Heart left ventricle (tissue), 16 donors: ENCODE data around the gene CDCP2. TPM values are rescaled to one million over a fixed set of nuclear protein-coding genes. Genes with fewer than 3 reads are reported as not detected.
A peak's percentile ranks its signal among the peaks of the same experiment; 100 is the strongest.

Experiments
- ATAC-seq, 4 donors: fragments of 200-7000 bp; cut with Tn5 transposase; one replicate each; pipeline ENCODE4 v1.9.1; 2020 to 2022; ENCODE audit warnings: moderate library complexity in 4 of 4, mild to moderate bottlenecking in 3 of 4, moderate number of reproducible peaks in 1 of 4
- DNase-seq, 5 donors: peaks; one replicate each; pipeline ENCODE4 v3.0.0-alpha.2; 2020
- H3K27ac ChIP-seq, 12 donors: fragments of 200-600 bp; sonication (generic) in 4 of 12; one replicate each; pipeline versions ENCODE4 v1.5.0 to v1.8.0; 2016 to 2022; ENCODE audit warnings: mild to moderate bottlenecking in 2 of 12
- H3K27me3 ChIP-seq, 9 donors: fragments of 200-600 bp; sonication (generic) in 2 of 9; one replicate each; pipeline versions ENCODE4 v1.5.1 to v1.8.0; 2016 to 2022; ENCODE audit warnings: mild to moderate bottlenecking in 3 of 9
- H3K36me3 ChIP-seq, 9 donors: fragments of 200-600 bp; sonication (generic) in 2 of 9; one replicate each; pipeline versions ENCODE4 v1.5.0 to v1.8.0; 2018 to 2022; ENCODE audit warnings: mild to moderate bottlenecking in 2 of 9
- H3K4me1 ChIP-seq, 12 donors: fragments of 200-600 bp; sonication (generic) in 4 of 12; one replicate each; pipeline versions ENCODE4 v1.5.0 to v1.8.0; 2016 to 2022; ENCODE audit warnings: mild to moderate bottlenecking in 3 of 12
- H3K4me3 ChIP-seq, 12 donors: fragments of 200-600 bp; sonication (generic) in 4 of 12; one replicate each; pipeline versions ENCODE4 v1.5.0 to v1.8.0; 2017 to 2022; ENCODE audit warnings: mild to moderate bottlenecking in 9 of 12, moderate library complexity in 4 of 12
- H3K9me3 ChIP-seq, 12 donors: fragments of 200-600 bp; sonication (generic) in 4 of 12; one replicate each; pipeline versions ENCODE4 v1.5.0 to v1.8.0; 2016 to 2022; ENCODE audit warnings: mild to moderate bottlenecking in 1 of 12
- POLR2A ChIP-seq, 2 donors: fragments of 450-650 bp; IDR thresholded peaks; one replicate each; pipeline ENCODE4 v1.6.1; 2017; ENCODE audit warnings: antibody characterized with exemption in 2 of 2, mild to moderate bottlenecking in 2 of 2, moderate library complexity in 2 of 2
- WGBS, 4 donors: extraction: QIAGEN DNeasy Blood & Tissue Kit in 2 of 4; methylation state at CpG; one replicate each; pipeline versions ENCODE4 v1.1.5 to v1.1.7; 2013 to 2018; 5-methylcytosine and 5-hydroxymethylcytosine counted together
- intact Hi-C, 10 donors: fragments of 100-400 bp; cut with DNase I; formaldehyde crosslinking; loops; one replicate each; pipeline versions ENCODE4 v1.11.1 to v1.14.2; 2022
- polyA plus RNA-seq, 2 donors: library from polyadenylated mRNA; stranded (reverse); fragments of 200-250 nt; gene quantifications; one replicate each; pipeline ENCODE4 v1.2.3, GENCODE V29; 2013
- total RNA-seq, 9 donors: library from RNA; depleted of rRNA in 2 of 9; stranded (reverse); fragments of >200 nt in 2 of 9; fragmentation: NEBNext Ultra II Directional in 3 of 9; extraction: Animal tissue kit (Norgen Biotek cat#: 25700) in 3 of 9; gene quantifications; one replicate each; pipeline versions ENCODE4 v1.1.0 to v1.2.4, GENCODE V29; 2016 to 2023
- TF ChIP-seq, protein P1 (sequence below), 12 donors: fragments of 200-600 bp; sonication (generic) in 4 of 12; IDR thresholded peaks; one replicate each; pipeline versions ENCODE4 v1.5.0 to v1.8.0; 2018 to 2022; ENCODE audit warnings: antibody characterized with exemption in 12 of 12, mild to moderate bottlenecking in 5 of 12
- donor health status: ischemic (EF 13 %, LVEDD 7.1; RV severe dilation, severe dysfunction).
- donor health status: healthy with polysubstance abuse.
- donor health status: DM: no; HTN: yes; CAD: no.
- donor health status: DM: no; HTN: no; CAD: no.
- donor health status: ischemic (EF 25% LVEDD 6.9; RV normal size, moderate dysfunction).
- donor health status: ischemic (EF 25% LVEDD 5.7; RV mildly dilated, moderate dysfunction).
- donor health status: healthy.
- donor health status: DM: yes; HTN: yes; CAD: no.
- donor health status: ischemic (EF 35%, LVEDD 5.7; RV mildly dilated, moderate dysfunction).
- donor health status: nonischemic (EF 11% LVEDD 7.7; RV severe dilation, severe dysfunction).
- donor health status: DM: yes; HTN: yes; CAD: no.
- donor health status: PGD.
- donor health status: ischemic (EF 29% LVEDD 5.4; RV normal size, mild dysfunction).
- donor health status: nonischemic (EF 23%, LVEDD 6.1; RV moderate dilation, normal function).

Gene CDCP2
- total and polyA plus RNA-seq, 11 donors: 0.29 TPM; not detected in 10

DNA sequence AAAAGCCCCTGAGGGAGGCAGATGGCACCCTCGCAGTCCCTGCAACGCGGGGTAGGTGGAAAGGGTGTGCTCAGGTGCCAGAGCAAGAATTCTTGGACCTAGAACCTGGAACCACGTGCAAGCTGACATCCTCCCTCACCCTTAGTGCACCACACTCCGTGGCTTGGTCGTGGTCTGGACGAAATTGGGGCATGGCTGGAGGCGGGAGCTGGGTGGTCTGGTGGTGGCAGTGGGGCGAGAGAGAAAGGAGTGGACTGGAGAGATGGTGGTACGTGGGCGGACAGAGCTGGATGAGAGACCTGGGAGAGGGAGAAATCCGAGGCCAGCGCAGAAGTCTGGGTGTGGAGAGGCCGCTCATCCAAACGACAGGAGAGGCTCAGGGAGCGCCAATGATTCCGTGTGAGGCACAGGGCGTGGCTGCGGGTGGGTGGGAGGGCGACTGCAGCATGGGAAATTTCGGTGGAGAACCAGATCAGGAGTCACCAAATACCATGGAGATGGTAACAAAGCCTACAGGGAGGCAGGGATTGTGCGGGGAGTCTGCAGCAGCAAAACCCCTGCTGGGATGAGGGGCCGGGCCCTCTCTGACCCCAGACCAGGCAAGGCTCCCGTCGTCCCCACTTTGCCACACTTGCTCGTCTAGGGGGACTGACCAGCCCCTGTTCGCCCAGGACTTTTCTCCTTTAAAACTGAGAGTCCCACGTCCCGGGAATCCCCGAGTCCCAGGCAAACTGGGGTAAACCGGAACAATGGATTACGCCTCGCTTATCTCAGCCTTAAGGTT is 31.9 kb downstream of the CDCP2 start:
- Histone ChIP-seq H3K27ac (no peak overlapping the region), H3K27me3 (peaks cover 0 to 4% (median 0%) of the 10 kb centered on the region in 9 donors), H3K4me1 (peaks cover 0 to 13% (median 8%) of the 10 kb centered on the region in 12 donors), H3K36me3 (no peaks in the 10 kb centered on the region), H3K4me3 (peak overlapping the region in 8 of 12 donors; percentile 20 to 44 (median 28)), H3K9me3 (no peaks in the 10 kb centered on the region)
- intact Hi-C loops: loop anchor here (1.0 to 10.0 kb wide), 13 partner anchors 151 to 371 kb away; partner anchors contain the start of gene SSBP3 (in 7 of the 10)
- WGBS, 4 donors: 66 to 71% (median 68%) methylated on average over 28 to 33 of the region's 33 CpGs
- ATAC-seq (no peak), DNase-seq (peak in 1 of 5 donors; percentile 47)
- TF ChIP-seq, protein P1, sequence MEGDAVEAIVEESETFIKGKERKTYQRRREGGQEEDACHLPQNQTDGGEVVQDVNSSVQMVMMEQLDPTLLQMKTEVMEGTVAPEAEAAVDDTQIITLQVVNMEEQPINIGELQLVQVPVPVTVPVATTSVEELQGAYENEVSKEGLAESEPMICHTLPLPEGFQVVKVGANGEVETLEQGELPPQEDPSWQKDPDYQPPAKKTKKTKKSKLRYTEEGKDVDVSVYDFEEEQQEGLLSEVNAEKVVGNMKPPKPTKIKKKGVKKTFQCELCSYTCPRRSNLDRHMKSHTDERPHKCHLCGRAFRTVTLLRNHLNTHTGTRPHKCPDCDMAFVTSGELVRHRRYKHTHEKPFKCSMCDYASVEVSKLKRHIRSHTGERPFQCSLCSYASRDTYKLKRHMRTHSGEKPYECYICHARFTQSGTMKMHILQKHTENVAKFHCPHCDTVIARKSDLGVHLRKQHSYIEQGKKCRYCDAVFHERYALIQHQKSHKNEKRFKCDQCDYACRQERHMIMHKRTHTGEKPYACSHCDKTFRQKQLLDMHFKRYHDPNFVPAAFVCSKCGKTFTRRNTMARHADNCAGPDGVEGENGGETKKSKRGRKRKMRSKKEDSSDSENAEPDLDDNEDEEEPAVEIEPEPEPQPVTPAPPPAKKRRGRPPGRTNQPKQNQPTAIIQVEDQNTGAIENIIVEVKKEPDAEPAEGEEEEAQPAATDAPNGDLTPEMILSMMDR (IDR thresholded peaks at IDR 0.05): no peak
- no peak for TF ChIP-seq POLR2A (IDR thresholded peaks at IDR 0.05)

DNA sequence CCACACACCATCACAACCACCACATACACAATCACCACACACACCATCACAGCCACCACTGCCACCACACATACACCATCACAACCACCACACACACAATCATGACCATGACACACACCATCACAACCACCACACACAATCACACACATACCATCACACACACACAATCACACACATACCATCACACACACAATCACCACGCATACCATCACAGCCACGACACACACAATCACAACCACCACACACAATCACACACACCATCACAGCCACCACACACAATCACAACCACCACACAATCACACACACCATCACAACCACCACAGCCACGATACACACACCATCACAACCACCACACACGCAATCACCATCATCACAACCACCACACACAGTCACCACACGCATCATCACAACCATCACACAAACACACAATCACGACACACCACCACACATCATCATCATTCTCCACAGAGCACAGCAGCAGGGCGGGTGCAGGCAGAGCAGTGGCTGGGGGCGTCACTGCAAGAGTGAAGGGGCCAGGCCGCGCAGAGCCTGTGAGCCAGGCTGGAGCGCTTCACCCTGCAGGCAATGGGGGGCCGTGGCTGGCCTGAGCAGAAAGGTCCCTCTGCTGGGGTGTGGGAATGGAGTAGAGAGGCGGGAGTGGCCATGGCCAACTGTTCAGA is 32.6 kb downstream of the CDCP2 start:
- WGBS, 4 donors: 93 to 98% (median 95%) methylated on average over 12 to 13 of the region's 13 CpGs
- Histone ChIP-seq H3K4me1 (peaks cover 0 to 13% (median 8%) of the 10 kb centered on the region in 12 donors), H3K9me3 (no peaks in the 10 kb centered on the region), H3K27me3 (peaks cover 0 to 4% (median 0%) of the 10 kb centered on the region in 9 donors), H3K27ac (no peak overlapping the region), H3K36me3 (no peaks in the 10 kb centered on the region), H3K4me3 (no peak overlapping the region)
- intact Hi-C loops: loop anchor here in 9 of 10 donors (2.0 to 10.0 kb wide), 11 partner anchors 152 to 372 kb away; partner anchors contain the start of gene SSBP3 (in 7 of the 9)
- ATAC-seq: no peak
- DNase-seq: peak in 1 of 5 donors; percentile 33
- TF ChIP-seq POLR2A (IDR thresholded peaks at IDR 0.05): no peak
- TF ChIP-seq, protein P1 (IDR thresholded peaks at IDR 0.05): no peak

DNA sequence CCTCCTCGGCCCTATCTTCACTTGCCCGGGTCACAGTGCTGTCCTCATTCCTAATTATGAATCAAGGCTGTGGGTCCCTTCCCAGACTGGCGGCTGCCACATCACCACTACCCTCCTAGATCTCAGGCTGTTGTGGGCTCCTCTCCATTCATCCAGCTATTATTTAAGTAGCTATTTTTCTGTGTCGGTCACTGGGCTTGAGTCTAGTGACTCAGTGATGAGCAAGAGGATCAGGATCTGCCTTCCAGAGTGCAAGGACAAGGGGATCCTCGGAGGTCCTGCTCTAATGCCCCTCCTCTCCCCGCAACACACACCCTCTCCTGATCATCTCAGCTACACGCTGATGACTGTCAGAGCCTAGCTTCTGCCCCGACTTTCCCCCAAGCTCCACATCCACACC is 34.1 kb downstream of the CDCP2 start:
- Histone ChIP-seq H3K4me1 (peaks cover 0 to 13% (median 8%) of the 10 kb centered on the region in 12 donors), H3K27ac (no peak overlapping the region), H3K27me3 (peaks cover 0 to 4% (median 0%) of the 10 kb centered on the region in 9 donors), H3K4me3 (no peak overlapping the region), H3K36me3 (no peaks in the 10 kb centered on the region), H3K9me3 (no peaks in the 10 kb centered on the region)
- DNase-seq (no peak), ATAC-seq (no peak)
- TF ChIP-seq, protein P1 (IDR thresholded peaks at IDR 0.05): no peak
- no peak for TF ChIP-seq POLR2A (IDR thresholded peaks at IDR 0.05)
- intact Hi-C loops: no loop called here
- WGBS, 4 donors: 78 to 84% (median 83%) methylated on average over 8 of the region's 8 CpGs
